Colonic mucosa (tissue), 4 donors: ENCODE measurements around the gene STON2. TPM values are rescaled to one million over a fixed set of nuclear protein-coding genes. Genes with fewer than 3 reads are reported as not detected.

Experiments
- DNase-seq: peaks from one replicate; pipeline ENCODE4 v3.0.0-alpha.2; 2020
- H3K27ac ChIP-seq: fragments of 200-600 bp; one replicate; pipeline ENCODE4 v1.8.0; 2021
- H3K27me3 ChIP-seq: fragments of 200-600 bp; one replicate; pipeline ENCODE4 v1.8.0; 2021
- H3K36me3 ChIP-seq: fragments of 200-600 bp; one replicate; pipeline ENCODE4 v1.8.0; 2021
- H3K4me1 ChIP-seq: fragments of 200-600 bp; one replicate; pipeline ENCODE4 v1.8.0; 2021; ENCODE audit warnings: mild to moderate bottlenecking
- H3K4me3 ChIP-seq: fragments of 200-600 bp; one replicate; pipeline ENCODE4 v1.8.0; 2021
- H3K9ac ChIP-seq, 2 donors: one replicate each; pipeline ENCODE4 v1.7.0; 2013; ENCODE audit warnings: control low read depth in 2 of 2, low read depth in 2 of 2, low read length in 2 of 2
- H3K9me3 ChIP-seq: fragments of 200-600 bp; one replicate; pipeline ENCODE4 v1.8.0; 2021
- intact Hi-C: fragments of 100-400 bp; cut with DNase I; formaldehyde crosslinking; loops from one replicate; pipeline ENCODE4 v1.14.1; 2022
- total RNA-seq, 2 donors: library from RNA; stranded (reverse); fragmentation: NEBNext Ultra II Directional in 1 of 2; extraction: Animal tissue kit (Norgen Biotek cat#: 25700) in 1 of 2; gene quantifications; one replicate each; pipeline ENCODE4 v1.2.1, GENCODE V29; 2021
- TF ChIP-seq, protein P1 (sequence below): fragments of 200-600 bp; IDR thresholded peaks from one replicate; pipeline ENCODE4 v1.8.0; 2022; ENCODE audit warnings: antibody characterized with exemption, mild to moderate bottlenecking
- donor health status: healthy.
- donor health status: DM: no; HTN: no; CAD: no.
- donor health status: DM: no; HTN: no; CAD: no.

STON2 gene, protein sequence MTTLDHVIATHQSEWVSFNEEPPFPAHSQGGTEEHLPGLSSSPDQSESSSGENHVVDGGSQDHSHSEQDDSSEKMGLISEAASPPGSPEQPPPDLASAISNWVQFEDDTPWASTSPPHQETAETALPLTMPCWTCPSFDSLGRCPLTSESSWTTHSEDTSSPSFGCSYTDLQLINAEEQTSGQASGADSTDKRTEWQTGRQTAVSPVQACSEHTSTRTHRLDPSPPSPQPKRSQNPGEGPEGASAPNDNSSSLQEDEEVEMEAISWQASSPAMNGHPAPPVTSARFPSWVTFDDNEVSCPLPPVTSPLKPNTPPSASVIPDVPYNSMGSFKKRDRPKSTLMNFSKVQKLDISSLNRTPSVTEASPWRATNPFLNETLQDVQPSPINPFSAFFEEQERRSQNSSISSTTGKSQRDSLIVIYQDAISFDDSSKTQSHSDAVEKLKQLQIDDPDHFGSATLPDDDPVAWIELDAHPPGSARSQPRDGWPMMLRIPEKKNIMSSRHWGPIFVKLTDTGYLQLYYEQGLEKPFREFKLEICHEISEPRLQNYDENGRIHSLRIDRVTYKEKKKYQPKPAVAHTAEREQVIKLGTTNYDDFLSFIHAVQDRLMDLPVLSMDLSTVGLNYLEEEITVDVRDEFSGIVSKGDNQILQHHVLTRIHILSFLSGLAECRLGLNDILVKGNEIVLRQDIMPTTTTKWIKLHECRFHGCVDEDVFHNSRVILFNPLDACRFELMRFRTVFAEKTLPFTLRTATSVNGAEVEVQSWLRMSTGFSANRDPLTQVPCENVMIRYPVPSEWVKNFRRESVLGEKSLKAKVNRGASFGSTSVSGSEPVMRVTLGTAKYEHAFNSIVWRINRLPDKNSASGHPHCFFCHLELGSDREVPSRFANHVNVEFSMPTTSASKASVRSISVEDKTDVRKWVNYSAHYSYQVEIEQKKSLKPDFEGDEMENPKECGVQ
- total RNA-seq = 10 to 100 TPM; 12.7 to 15.1 TPM

DNA sequence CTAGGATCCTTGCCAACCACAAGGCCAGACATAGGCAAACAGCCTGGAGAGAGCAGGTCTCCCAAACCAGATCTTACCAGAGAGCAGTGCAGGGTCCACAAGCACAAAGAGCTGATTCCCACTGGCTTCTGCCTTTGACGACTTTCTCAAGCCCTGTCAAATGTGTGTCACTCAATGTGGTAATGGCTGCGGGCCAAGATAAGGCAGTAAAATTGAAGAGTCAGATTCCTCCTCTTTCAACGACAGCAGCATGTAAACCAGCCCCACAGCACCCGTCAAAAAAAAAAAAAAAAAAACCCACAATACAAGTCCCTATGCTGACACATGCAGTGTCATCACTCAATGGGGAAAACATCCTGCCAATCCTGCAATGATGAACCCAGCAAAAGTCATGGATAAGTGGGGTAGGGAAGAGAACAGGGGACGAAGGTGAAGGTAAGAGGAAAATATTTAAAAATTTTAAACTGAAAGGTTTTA lies at the start of gene STON2:
Gene STON2, minus strand, starts transcription at position 123 of the 477 bp plus-strand sequence. CDS start 1,942 bp downstream, outside the sequence.
- no peak within 1 kb of the TSS for H3K9ac ChIP-seq
- no peak within 1 kb of the TSS for H3K4me3 ChIP-seq
- H3K27me3 ChIP-seq = no peaks in the 10 kb centered on the region
- H3K27ac ChIP-seq = no peak within 1 kb of the TSS
- TF ChIP-seq, protein P1, sequence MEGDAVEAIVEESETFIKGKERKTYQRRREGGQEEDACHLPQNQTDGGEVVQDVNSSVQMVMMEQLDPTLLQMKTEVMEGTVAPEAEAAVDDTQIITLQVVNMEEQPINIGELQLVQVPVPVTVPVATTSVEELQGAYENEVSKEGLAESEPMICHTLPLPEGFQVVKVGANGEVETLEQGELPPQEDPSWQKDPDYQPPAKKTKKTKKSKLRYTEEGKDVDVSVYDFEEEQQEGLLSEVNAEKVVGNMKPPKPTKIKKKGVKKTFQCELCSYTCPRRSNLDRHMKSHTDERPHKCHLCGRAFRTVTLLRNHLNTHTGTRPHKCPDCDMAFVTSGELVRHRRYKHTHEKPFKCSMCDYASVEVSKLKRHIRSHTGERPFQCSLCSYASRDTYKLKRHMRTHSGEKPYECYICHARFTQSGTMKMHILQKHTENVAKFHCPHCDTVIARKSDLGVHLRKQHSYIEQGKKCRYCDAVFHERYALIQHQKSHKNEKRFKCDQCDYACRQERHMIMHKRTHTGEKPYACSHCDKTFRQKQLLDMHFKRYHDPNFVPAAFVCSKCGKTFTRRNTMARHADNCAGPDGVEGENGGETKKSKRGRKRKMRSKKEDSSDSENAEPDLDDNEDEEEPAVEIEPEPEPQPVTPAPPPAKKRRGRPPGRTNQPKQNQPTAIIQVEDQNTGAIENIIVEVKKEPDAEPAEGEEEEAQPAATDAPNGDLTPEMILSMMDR = no peak
- intact Hi-C loops = no loop called here
- no peaks in the 10 kb centered on the region for H3K4me1 ChIP-seq
- peak; percentile 69 for DNase-seq
- H3K36me3 ChIP-seq = no peaks in the 10 kb centered on the region
- H3K9me3 ChIP-seq = no peaks in the 10 kb centered on the region

DNA sequence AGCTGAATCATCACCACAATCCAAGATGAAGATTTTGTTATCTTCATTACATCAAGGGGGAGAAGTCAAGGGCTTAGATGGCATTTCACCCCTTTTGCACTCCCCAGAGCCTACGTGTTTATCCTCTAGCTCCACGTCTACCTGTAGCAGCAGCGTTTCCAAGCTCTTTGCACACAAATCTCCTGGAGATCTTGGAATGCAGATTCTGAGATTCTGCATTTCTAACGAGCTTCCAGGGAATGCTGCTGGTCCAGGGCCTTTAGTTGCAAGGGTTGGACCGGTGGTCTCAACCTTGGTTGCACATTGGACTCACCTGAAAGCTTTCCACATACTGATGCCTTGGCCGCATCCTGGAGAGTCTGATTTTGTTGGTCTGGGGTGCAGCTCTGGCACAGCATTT lies 49.5 kb upstream of the STON2 start:
- H3K27ac ChIP-seq = no peak overlapping the region
- TF ChIP-seq, protein P1 = no peak
- H3K4me1 ChIP-seq = no peaks in the 10 kb centered on the region
- H3K9me3 ChIP-seq = no peaks in the 10 kb centered on the region
- intact Hi-C loops = no loop called here
- no peaks in the 10 kb centered on the region for H3K27me3 ChIP-seq
- no peak overlapping the region for H3K9ac ChIP-seq
- H3K4me3 ChIP-seq = no peak overlapping the region
- DNase-seq = no peak
- no peaks in the 10 kb centered on the region for H3K36me3 ChIP-seq

DNA sequence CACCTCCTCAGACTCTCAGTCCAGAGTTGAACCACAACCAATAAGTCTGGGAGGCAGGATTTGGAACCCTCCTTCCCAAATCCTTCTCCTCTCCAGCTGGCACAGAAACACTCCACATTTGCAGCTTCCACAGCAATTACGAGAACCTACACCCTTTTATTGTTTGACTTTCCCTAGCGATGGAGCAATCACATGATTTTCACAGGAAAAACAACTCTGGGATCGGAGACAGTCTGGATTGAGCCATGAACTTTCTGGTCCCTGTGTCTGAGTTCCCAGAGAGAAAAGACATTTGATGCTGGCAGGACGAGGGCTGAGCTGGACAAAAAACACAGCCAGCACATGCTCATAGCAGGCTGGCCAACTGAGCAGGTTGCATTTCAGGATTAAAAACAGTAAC lies 49.0 kb upstream of the STON2 start:
- intact Hi-C loops = no loop called here
- H3K27ac ChIP-seq = no peak overlapping the region
- no peak overlapping the region for H3K4me3 ChIP-seq
- H3K4me1 ChIP-seq = no peaks in the 10 kb centered on the region
- H3K9me3 ChIP-seq = no peaks in the 10 kb centered on the region
- no peak overlapping the region for H3K9ac ChIP-seq
- peak; percentile 35 for DNase-seq
- H3K27me3 ChIP-seq = no peaks in the 10 kb centered on the region
- TF ChIP-seq, protein P1 = no peak
- H3K36me3 ChIP-seq = no peaks in the 10 kb centered on the region

DNA sequence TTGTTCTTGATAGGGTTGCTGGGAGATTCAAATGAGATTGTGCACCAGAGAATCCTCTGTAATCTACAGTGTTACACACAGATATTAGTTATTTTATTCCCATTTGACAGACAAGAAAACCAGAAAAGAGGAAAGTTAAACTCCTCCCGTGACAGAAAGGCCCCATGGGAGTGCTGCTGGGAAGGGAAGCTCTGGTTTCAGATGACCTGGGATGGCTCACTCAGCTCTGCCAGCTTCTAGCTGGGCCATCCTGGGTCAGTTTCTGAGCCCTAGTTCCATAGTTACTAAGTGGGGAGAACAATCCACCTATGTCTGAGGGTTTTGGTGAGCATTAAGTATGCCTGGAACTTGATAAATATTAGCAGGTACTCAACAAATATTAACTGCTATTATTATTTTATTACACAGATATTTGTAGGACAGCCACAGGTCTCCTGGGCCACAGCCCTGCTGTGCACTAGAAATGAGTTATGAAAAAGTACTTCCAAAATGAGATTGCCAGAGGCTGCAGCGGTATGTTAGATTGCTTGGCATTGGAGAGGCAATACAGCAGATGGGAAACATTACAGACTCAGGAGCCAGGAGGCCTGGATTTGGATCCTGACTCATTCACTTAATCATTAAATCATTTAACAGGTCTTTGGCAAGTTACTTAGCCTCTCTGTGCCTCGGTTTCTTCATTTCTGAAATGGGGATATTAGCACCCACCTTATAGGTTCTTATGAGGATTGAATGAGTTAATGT lies 47.1 kb upstream of the STON2 start:
- DNase-seq = no peak
- Histone ChIP-seq H3K9me3 (no peaks in the 10 kb centered on the region), H3K4me1 (no peaks in the 10 kb centered on the region), H3K27ac (no peak overlapping the region), H3K4me3 (no peak overlapping the region), H3K36me3 (no peaks in the 10 kb centered on the region), H3K27me3 (no peaks in the 10 kb centered on the region), H3K9ac (no peak overlapping the region)
- TF ChIP-seq, protein P1 = no peak
- intact Hi-C loops = no loop called here
